NCI-H128 (cell line): ENCODE results near the gene SORCS1.
"Not testable (repeated sequence)": the region's sequence is repeated elsewhere in the genome, so short reads cannot be mapped to it uniquely, and the experiment has no call there.

Experiments
- DNase-seq: peaks from one replicate; lab custom pipeline; 2025; ENCODE audit not compliant: unreplicated experiment; lab: John Stamatoyannopoulos, UW

The SORCS1 gene

GRCh38 chr10:106952033-106952432, 212.5 kb downstream of the SORCS1 start:
- DNase-seq: no peak

DNA sequence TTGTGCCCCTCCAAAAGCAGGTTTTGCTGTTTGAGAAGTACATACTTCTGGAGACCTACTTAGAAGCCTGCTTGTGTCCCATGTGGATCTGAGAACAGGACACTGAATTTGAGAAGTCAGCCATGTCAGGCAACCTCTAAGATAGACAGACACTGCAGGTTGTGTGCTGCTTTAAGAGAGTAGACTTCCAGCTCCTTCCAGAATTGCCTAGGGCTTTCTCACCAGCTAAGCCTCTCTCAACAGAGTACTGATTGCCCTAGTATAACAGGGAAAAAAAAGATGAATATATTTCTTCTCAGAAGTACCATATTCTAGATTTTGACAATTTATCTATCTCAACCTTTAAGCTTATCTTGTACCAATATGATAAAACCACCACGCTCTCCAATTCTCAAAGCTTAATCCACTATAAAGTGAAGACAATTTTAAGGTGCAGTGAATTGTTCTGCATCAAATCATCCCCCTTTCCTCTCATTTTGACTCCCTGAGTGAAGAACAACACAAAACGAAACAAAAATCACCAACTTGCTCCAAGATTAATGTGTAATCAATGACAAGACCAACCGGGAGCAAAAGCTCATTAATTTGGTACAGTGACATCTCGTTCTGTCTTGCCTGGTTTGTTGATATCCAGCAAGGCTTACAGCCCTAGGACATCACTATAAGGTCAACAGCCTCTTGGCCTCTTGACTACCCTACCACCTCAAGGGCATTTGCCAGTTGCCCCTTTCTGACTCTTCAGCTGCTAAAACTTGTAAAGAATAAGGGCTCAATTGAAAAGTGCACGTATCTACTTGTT, 214.6 kb downstream of the SORCS1 start:
- DNase-seq: no peak

DNA sequence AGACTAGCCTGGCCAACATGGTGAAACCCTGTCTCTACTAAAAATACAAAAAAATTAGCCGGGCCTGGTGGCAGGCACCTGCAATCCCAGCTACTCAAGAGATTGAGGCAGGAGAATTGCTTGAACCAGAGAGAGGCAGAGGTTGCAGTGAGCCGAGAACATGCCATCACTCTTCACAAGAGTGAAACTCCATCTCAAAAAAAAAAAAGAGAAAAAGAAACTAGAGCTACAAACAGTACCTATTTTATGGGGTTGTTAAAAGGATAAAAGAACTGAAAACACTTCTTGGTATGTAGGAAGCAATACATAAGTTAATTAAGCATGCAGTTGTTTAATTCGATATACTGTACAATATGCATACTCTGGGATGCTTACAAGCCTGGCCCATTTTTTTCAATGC, 216.9 kb downstream of the SORCS1 start:
- no peak for DNase-seq

GRCh38 chr10:106942035-106942662, 222.4 kb downstream of the SORCS1 start:
- no peak for DNase-seq

- DNase-seq: no peak
Measured at GRCh38 chr10:106941297-106942034, 223.0 kb downstream of the SORCS1 start.

DNA sequence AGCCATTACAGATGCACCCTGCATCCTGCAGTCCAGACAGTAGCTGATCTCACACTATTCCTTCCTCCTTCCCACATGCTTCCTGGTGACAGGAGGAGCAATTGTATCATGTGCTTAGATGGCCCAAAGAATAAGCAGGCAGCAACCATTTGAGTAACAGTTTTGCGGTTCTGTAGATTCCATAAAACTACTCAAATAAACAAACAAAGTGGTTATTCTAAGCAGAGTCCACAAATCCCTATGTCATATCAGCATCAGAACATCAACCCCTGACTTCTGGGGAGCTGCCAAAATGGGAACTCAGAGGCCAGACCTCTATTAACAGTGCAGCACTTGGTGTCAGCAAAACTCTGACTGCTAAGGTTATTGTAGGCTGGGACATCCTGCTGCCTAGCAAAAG, 226.0 kb downstream of the SORCS1 start:
- DNase-seq: no peak

- DNase-seq: no peak
Measured at GRCh38 chr10:106935978-106936451, 228.5 kb downstream of the SORCS1 start.

DNA sequence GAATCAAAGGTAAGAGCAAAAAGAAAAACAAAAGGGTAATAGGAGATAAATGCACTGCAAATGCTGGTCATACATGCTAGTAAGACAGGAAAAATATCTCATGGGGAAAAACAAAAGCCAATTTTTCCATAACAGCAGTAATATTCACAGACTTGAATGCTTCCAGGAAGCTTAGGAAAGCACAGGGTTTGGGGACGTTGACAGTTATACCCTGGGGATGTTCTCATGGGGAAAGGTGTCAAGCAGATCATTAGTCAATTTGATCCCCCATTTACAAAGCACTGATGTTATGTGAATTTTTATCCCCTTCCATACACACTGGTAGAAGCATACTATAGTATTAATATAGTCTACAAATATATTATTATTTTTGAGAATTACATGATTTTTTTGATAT, 232.7 kb downstream of the SORCS1 start:
- no peak for DNase-seq

DNA sequence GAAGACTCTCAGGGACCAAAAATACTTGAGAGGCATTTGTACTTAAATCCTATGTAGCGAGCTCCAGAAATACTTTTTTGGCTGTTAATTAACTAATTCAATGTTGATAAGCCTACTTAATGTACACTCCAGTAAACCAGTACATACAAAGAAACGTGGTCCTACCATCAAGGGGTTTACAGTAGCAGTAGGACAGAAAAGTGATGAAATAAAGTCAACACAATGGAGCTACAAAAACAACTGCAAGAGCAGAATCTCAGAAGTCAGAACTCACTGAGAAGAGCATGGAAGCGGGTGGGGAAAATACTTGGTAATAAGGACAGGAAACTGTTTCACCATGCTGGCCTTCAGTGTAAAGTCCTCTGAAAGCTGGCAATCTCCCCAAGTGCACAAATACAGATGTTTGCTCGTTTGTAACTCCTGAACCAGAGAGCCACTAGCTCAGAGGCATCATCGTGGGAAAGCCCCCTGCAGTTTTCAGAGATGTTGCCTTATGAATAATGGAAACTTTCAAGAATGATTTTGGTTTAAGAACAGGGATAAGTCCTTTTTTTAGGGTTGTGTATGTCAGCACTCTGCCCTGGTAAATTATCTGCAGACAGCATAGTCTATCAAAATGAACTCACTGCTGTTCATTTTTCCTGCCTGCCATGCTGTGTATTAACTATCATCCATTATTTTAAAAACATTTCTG, 233.2 kb downstream of the SORCS1 start:
- DNase-seq: no peak

- DNase-seq: no peak
Measured at GRCh38 chr10:106930751-106931150, 233.8 kb downstream of the SORCS1 start.

DNA sequence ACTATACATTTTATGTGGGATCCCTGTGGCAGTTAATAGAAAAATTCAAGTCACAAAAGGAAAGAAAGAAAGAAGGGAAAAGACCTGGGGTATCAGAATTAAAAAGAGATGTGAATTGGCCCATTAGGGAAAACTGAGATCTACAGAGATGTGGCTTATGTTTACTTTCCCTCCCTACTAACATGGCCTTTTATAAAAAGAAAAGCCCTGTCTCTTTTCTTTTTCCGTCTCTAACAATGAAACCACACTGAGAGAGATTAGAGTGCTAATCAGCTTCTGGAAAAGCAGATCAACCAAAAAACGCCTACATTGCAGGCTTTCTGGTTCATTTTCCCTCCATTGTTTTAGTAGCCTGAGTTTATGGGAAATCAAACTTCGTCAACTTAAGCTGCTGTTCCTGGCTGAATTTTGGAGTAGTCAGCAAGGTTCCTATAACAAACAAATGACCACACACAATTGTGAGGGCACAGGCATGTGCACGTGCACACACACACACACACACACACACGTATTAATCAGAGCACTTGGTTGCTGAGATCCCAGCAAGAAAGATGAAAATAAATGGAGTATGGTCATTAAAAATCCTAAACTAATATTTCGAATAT, 235.1 kb downstream of the SORCS1 start:
- DNase-seq: no peak

DNA sequence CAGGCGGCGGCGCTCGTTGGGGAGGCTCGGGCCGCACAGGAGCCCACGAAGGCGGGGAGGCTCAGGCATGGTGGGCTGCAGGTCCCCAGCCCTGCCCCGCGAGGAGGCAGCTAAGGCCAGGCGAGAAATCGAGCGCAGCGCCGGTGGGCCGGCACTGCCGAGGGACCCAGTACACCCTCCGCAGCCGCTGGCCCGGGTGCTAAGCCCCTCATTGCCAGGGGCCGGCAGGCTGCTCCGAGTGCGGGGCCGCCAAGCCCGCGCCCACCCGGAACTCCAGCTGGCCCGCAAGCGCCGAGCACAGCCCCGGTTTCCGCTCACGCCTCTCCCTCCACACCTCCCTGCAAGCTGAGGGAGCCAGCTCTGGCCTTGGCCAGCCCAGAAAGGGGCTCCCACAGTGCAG, 236.4 kb downstream of the SORCS1 start:
- DNase-seq: not testable (repeated sequence)

GRCh38 chr10:106925191-106925590, 239.3 kb downstream of the SORCS1 start:
- DNase-seq: no peak

DNA sequence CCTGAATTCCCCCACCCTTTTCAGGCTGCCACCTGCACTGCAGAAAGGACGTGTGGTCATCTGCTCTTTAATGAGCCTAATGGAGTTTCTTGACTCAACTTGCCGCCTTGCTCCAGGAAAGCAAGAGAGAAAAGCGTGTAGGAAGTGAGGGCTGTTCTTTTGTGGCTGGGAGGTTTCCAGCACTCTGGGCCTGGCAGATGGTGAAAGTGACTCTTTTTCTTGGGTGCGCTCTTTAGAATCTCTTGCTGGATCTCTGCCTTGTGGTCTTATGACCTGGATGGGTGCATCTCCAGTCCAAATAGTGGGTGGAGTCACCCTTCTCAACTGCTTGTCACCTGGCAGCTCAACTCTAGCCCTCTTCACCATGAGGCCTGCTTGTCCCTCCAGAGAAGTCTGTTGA, 244.0 kb downstream of the SORCS1 start:
- no peak for DNase-seq

DNA sequence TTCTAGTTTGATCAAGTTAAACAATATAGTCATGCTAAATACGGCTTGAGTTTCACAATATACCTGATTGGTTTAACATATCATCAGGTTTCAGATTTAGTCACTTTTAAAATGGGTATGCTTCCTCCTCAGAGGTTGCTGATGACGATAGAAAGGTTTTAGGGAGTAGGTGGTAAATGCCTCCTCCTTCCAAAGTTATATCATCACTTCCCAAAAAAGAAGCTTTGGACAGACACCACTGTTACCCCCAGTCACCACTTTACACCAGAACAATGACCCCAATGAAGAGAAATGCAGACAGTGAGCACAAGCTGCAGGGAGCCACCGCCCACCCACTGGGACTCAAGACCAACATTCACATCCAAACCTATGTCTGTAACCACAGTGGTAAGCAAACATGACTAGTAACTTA, 244.6 kb downstream of the SORCS1 start:
- no peak for DNase-seq

DNA sequence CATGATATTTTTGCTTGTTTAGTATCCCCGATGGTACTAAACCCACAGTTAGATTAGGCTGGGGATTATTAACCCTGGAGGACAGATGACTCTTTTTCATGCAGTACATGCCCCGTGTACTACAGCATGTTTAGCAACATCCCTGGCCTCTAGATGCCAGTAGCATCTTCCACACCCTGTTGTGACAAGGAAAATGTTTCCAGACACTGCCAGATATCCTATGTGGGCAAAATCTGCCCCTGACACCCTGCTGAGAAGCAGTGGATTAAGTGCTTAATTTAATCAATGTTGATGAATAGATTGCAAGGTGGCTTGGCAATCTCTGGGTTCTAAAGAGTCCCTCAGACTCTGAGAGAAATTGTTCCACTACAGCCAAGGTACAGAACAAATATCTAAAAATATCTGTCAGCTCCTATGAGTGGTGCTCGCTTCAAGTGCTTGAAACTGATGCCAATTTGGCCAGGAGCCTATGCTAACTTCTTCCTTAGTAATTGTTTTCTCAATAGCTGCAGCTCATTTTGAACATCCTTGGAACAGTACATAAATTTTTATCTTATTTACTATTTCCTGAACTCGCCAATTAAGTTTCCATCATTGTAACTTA, 247.0 kb downstream of the SORCS1 start:
- DNase-seq: no peak

- no peak for DNase-seq
Measured at GRCh38 chr10:106914016-106914415, 250.5 kb downstream of the SORCS1 start.

- no peak for DNase-seq
Measured at GRCh38 chr10:106913348-106913747, 251.2 kb downstream of the SORCS1 start.

DNA sequence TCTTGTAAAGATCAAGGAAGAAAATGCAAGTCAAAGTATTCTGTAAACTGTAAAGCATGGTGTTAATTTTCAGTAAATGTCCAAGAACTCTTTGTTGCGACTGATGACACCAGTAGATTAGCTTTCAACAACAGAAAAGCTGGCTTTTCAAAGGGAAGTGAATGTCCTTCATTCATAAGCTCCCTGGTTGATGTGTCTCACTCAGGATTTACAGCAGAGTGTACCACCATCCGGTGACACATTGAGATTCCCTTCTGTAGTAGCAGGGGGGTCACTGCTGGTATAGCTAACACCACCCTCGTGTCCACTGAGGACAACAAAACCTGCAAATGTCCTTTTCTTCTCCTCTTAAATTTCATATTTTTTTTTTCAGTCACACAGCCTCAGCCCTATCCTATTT, 253.4 kb downstream of the SORCS1 start:
- DNase-seq: no peak

DNA sequence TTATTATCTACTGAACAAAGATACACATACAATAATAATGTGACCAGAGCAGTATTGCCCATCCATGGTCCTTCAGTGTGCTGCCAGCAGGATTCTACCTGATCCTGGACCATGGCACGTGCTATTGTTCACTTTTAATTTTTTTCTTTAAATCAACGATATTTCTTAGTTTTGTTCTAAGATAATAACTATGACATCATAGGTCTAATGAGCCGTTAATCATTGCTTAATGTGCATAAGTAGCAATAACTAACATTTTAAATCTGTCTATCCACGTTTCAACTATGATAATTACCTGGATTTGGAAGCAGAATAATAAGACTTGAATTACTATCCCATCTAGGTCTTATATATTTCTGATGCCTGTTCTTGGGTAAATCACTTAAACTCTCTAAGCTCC, 253.8 kb downstream of the SORCS1 start:
- DNase-seq: no peak
